Keratinocyte (primary cell): Measurements from ENCODE around the gene DHX58.

Experiments used
- EZH2 ChIP-seq: IDR thresholded peaks from one replicate; pipeline ENCODE4 v1.6.1; 2012; ENCODE audit warnings: inconsistent platforms, mild to moderate bottlenecking, low read length, moderate library complexity
- TF ChIP-seq, protein P1 (sequence below), 3 experiments: IDR thresholded peaks in 1 of 3; conservative IDR thresholded peaks in 1 of 3; optimal IDR thresholded peaks in 1 of 3; 2 replicates in 2 of 3; 3 replicates in 1 of 3; pipeline versions ENCODE3 to v1.5.1; 2011; ENCODE audit warnings: low read length in 3 of 3, mild to moderate bottlenecking in 3 of 3, moderate library complexity in 2 of 3, control low read depth in 1 of 3, inconsistent platforms in 1 of 3; ENCODE audit not compliant: insufficient read depth in 2 of 3; ENCODE audit errors: extremely low read depth in 1 of 3

DNA sequence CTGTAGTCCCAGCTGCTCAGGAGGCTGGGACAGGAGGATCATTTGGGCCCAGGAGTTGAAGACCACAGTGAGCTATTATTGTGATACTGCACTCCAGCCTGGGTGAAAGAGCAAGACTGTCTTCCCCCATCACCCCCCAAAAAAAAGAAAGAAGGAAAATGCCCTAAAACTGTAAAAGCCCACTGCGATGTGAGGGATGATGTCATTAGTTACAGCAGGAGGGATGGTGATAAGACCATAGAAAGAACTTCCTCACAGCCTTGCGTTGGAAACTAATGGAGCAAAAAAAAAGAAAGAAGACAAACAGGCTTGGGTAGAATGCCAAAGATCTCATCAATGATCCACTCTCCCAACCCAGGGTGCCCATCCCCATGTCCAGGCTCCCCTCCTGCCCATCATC is 33.0 kb downstream of the DHX58 start:
- TF ChIP-seq, protein P1, sequence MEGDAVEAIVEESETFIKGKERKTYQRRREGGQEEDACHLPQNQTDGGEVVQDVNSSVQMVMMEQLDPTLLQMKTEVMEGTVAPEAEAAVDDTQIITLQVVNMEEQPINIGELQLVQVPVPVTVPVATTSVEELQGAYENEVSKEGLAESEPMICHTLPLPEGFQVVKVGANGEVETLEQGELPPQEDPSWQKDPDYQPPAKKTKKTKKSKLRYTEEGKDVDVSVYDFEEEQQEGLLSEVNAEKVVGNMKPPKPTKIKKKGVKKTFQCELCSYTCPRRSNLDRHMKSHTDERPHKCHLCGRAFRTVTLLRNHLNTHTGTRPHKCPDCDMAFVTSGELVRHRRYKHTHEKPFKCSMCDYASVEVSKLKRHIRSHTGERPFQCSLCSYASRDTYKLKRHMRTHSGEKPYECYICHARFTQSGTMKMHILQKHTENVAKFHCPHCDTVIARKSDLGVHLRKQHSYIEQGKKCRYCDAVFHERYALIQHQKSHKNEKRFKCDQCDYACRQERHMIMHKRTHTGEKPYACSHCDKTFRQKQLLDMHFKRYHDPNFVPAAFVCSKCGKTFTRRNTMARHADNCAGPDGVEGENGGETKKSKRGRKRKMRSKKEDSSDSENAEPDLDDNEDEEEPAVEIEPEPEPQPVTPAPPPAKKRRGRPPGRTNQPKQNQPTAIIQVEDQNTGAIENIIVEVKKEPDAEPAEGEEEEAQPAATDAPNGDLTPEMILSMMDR (optimal IDR thresholded peaks at IDR 0.05 in 1 of 3, IDR thresholded peaks at IDR 0.05 in 1 of 3, conservative IDR thresholded peaks at IDR 0.05 in 1 of 3; ENCODE audit: extremely low read depth in 1 of 3, insufficient read depth in 2 of 3, low read length in 3 of 3): no peak
- no peak for TF ChIP-seq EZH2
